Measurements from ENCODE around the gene SWT1.

GRCh38 chr1:185305419-185305818 lies 148.5 kb downstream of the SWT1 start:
- TF ChIP-seq HDGF (IDR thresholded peaks at IDR 0.05; ENCODE audit: borderline replicate concordance) = no peak
- TF ChIP-seq LEF1 (IDR thresholded peaks at IDR 0.05; ENCODE audit: borderline replicate concordance) = no peak
- TF ChIP-seq TARDBP (IDR thresholded peaks at IDR 0.05) = no peak
- TF ChIP-seq ELF4 (IDR thresholded peaks at IDR 0.05) = no peak
- no peak for TF ChIP-seq BHLHE40 (IDR thresholded peaks at IDR 0.05; ENCODE audit: borderline replicate concordance)
- TF ChIP-seq CTBP1 (IDR thresholded peaks at IDR 0.05; ENCODE audit: borderline replicate concordance) = no peak
- no peak for TF ChIP-seq SP1 (IDR thresholded peaks at IDR 0.05)

All from HEK293T (cell line).